IMR-90 (cell line): Measurements from ENCODE around the gene GALNT9. TPM values are rescaled to one million over a fixed set of nuclear protein-coding genes. Genes with fewer than 3 reads are reported as not detected.
A peak's percentile ranks its signal among the peaks of the same experiment; 100 is the strongest.

Experiments used
- ATAC-seq: fragments of 200-7000 bp; cut with Tn5 transposase; 2 replicates; pipeline ENCODE4 v1.9.1; 2020; ENCODE audit warnings: low read depth, mild to moderate bottlenecking, moderate library complexity
- BruUV-seq: library from RNA; stranded (reverse); fragments of 400-500 nt; replicated peaks from 2 replicates; lab custom pipeline; 2021; lab: Mats Ljungman, UMichigan
- CTCF ChIA-PET: fragments of 300-600 bp; formaldehyde crosslinking; extraction: SDS; loops from one replicate; lab custom pipeline; 2021; ENCODE audit warnings: antibody characterized with exemption; lab: Yijun Ruan, JAX
- POLR2A ChIA-PET: fragments of 300-600 bp; sonication (Branson Sonifier 250); formaldehyde crosslinking; loops from one replicate; lab custom pipeline; 2022; ENCODE audit warnings: antibody characterized with exemption; ENCODE audit not compliant: unreplicated experiment; lab: Charles Lee
- DNase-seq: peaks from one replicate; pipeline ENCODE4 v3.0.0; 2013
- H2AFZ ChIP-seq: replicated peaks from 2 replicates; pipeline ENCODE3; 2013; ENCODE audit warnings: low read length, mild to moderate bottlenecking; ENCODE audit not compliant: poor library complexity
- H2AK5ac ChIP-seq: 2 replicates; pipeline ENCODE4 v1.6.1; 2013; ENCODE audit warnings: low read depth, low read length, inconsistent platforms
- H2AK9ac ChIP-seq: replicated peaks from 2 replicates; pipeline ENCODE3; 2013; ENCODE audit warnings: mild to moderate bottlenecking, low read depth, low read length, moderate library complexity; ENCODE audit not compliant: poor library complexity
- H2BK120ac ChIP-seq: 2 replicates; pipeline ENCODE4 v1.6.1; 2013; ENCODE audit warnings: low read depth, low read length, inconsistent platforms
- H2BK15ac ChIP-seq: 3 replicates; pipeline ENCODE4 v1.6.1; 2013; ENCODE audit warnings: low read depth, low read length, inconsistent platforms
- H2BK20ac ChIP-seq: 2 replicates; pipeline ENCODE4 v1.6.1; 2013; ENCODE audit warnings: low read depth, mild to moderate bottlenecking, inconsistent platforms, low read length, moderate library complexity
- H2BK5ac ChIP-seq: 2 replicates; pipeline ENCODE4 v1.6.1; 2013; ENCODE audit warnings: mild to moderate bottlenecking, low read depth, low read length, inconsistent platforms; ENCODE audit not compliant: poor library complexity, severe bottlenecking
- H3K14ac ChIP-seq: replicated peaks from 2 replicates; pipeline ENCODE4 v1.6.1; 2013; ENCODE audit warnings: low read depth, low read length, inconsistent platforms
- H3K18ac ChIP-seq: 2 replicates; pipeline ENCODE4 v1.6.1; 2013; ENCODE audit warnings: low read depth, low read length, control low read depth
- H3K23ac ChIP-seq: 2 replicates; pipeline ENCODE4 v1.6.1; 2013; ENCODE audit warnings: low read depth, low read length, inconsistent platforms
- H3K27ac ChIP-seq: 2 replicates; pipeline ENCODE4 v1.5.1; 2013; ENCODE audit warnings: mild to moderate bottlenecking, control low read depth, low read length; ENCODE audit not compliant: insufficient read depth
- H3K27me3 ChIP-seq: 2 replicates; pipeline ENCODE4 v1.6.1; 2013; ENCODE audit warnings: low read length; ENCODE audit not compliant: control insufficient read depth, insufficient read depth
- H3K36me3 ChIP-seq: 2 replicates; pipeline ENCODE4 v1.6.1; 2013; ENCODE audit warnings: low read length, mixed read lengths; ENCODE audit not compliant: control insufficient read depth, insufficient read depth
- H3K4ac ChIP-seq: 2 replicates; pipeline ENCODE4 v1.6.1; 2013; ENCODE audit warnings: low read depth, low read length, inconsistent platforms
- H3K4me1 ChIP-seq: 2 replicates; pipeline ENCODE4 v1.6.1; 2013; ENCODE audit warnings: low read length, mixed read lengths; ENCODE audit not compliant: control insufficient read depth, insufficient read depth
- H3K4me2 ChIP-seq: 2 replicates; pipeline ENCODE4 v1.6.1; 2013; ENCODE audit warnings: low read depth, mild to moderate bottlenecking, control low read depth, low read length, moderate library complexity
- H3K4me3 ChIP-seq: 2 replicates; pipeline ENCODE4 v1.5.1; 2013; ENCODE audit warnings: low read depth, mild to moderate bottlenecking, control low read depth, low read length, moderate library complexity; ENCODE audit not compliant: insufficient read depth
- H3K56ac ChIP-seq: 2 replicates; pipeline ENCODE4 v1.6.1; 2013; ENCODE audit warnings: low read length, inconsistent platforms; ENCODE audit not compliant: insufficient read depth; ENCODE audit errors: extremely low read depth
- H3K79me1 ChIP-seq, 2 experiments: 2 replicates each; pipeline ENCODE4 v1.6.1; 2013; ENCODE audit warnings: low read length in 2 of 2, inconsistent platforms in 1 of 2, low read depth in 1 of 2
- H3K9ac ChIP-seq: 2 replicates; pipeline ENCODE4 v1.6.1; 2013; ENCODE audit warnings: low read depth, low read length, control low read depth
- H3K9me1 ChIP-seq: 2 replicates; pipeline ENCODE4 v1.6.1; 2013; ENCODE audit warnings: low read length, inconsistent platforms; ENCODE audit not compliant: insufficient read depth
- H3K9me3 ChIP-seq: 2 replicates; pipeline ENCODE4 v1.6.1; 2013; ENCODE audit warnings: low read length; ENCODE audit not compliant: control insufficient read depth, insufficient read depth
- H4K20me1 ChIP-seq: 2 replicates; pipeline ENCODE4 v1.6.1; 2013; ENCODE audit warnings: low read length, inconsistent platforms; ENCODE audit not compliant: insufficient read depth
- H4K5ac ChIP-seq: 2 replicates; pipeline ENCODE4 v1.6.1; 2013; ENCODE audit warnings: mild to moderate bottlenecking, low read depth, low read length, control low read depth
- H4K8ac ChIP-seq, 2 experiments: 2 replicates each; pipeline ENCODE4 v1.6.1; 2013; ENCODE audit warnings: low read depth in 2 of 2, low read length in 2 of 2, control low read depth in 1 of 2, inconsistent platforms in 1 of 2
- H4K91ac ChIP-seq: 2 replicates; pipeline ENCODE4 v1.6.1; 2013; ENCODE audit warnings: low read depth, low read length, inconsistent platforms; ENCODE audit not compliant: insufficient read depth
- CEBPB ChIP-seq: IDR thresholded peaks from 2 replicates; pipeline ENCODE4 v1.6.1; 2012; ENCODE audit warnings: low read depth, low read length, improper control_type of control experiment
- CTCF ChIP-seq: conservative IDR thresholded peaks from 2 replicates; pipeline ENCODE4 v1.5.1; 2012; ENCODE audit warnings: mild to moderate bottlenecking, low read depth, low read length, improper control_type of control experiment
- FOS ChIP-seq: fragments of 150-350 bp; IDR thresholded peaks from 2 replicates; pipeline ENCODE4 v1.6.1; 2016; ENCODE audit warnings: low read depth, low read length
- NFE2L2 ChIP-seq: fragments of 150-350 bp; IDR thresholded peaks from 2 replicates; pipeline ENCODE4 v1.6.1; 2016; ENCODE audit warnings: low read depth, mild to moderate bottlenecking, low read length
- POLR2A ChIP-seq: IDR thresholded peaks from 2 replicates; pipeline ENCODE4 v1.6.1; 2012; ENCODE audit warnings: mild to moderate bottlenecking, low read depth, low read length
- RAD21 ChIP-seq: IDR thresholded peaks from 2 replicates; pipeline ENCODE4 v1.6.1; 2012; ENCODE audit warnings: low read length, improper control_type of control experiment
- RCOR1 ChIP-seq: IDR thresholded peaks from 2 replicates; pipeline ENCODE4 v1.6.1; 2012; ENCODE audit warnings: mild to moderate bottlenecking, low read length, improper control_type of control experiment; ENCODE audit not compliant: insufficient replicate concordance
- RFX5 ChIP-seq: IDR thresholded peaks from 2 replicates; pipeline ENCODE4 v1.8.0; 2012; ENCODE audit warnings: low read depth, mild to moderate bottlenecking, low read length, moderate library complexity
- SMC3 ChIP-seq: fragments of 150-350 bp; IDR thresholded peaks from 2 replicates; pipeline ENCODE4 v1.6.1; 2016; ENCODE audit warnings: low read depth, mild to moderate bottlenecking, antibody characterized with exemption, low read length, moderate library complexity
- WGBS, 2 experiments: methylation state at CpG; one replicate each; pipeline versions ENCODE4 v1.1.5 to v1.1.7; 2013; ENCODE audit warnings: missing lambda C conversion rate in 2 of 2; ENCODE audit not compliant: insufficient read length in 1 of 2; ENCODE audit errors: extremely low coverage in 2 of 2; 5-methylcytosine and 5-hydroxymethylcytosine counted together
- dilution Hi-C: fragments of 300-500 bp; cut with HindIII; formaldehyde crosslinking; loops from one replicate; pipeline ENCODE4 v1.14.3; 2018; ENCODE audit warnings: low sequenced_read_pairs; ENCODE audit not compliant: unreplicated experiment
- in situ Hi-C: fragments of 300-500 bp; cut with MboI; formaldehyde crosslinking; loops from 3 replicates; pipeline ENCODE4 v1.14.3; 2019; ENCODE audit warnings: low sequenced_read_pairs, inconsistent platforms, mixed read lengths
- intact Hi-C: fragments of 100-400 bp; cut with micrococcal nuclease; formaldehyde crosslinking; loops from 2 replicates; pipeline ENCODE4 v1.10.0; 2022
- polyA plus RNA-seq, 3 experiments: library from polyadenylated mRNA; depleted of rRNA; stranded (reverse); fragments of >200 nt; gene quantifications; 2 replicates each; pipeline ENCODE4 v1.2.3, GENCODE V29; 2012; ENCODE audit warnings: low replicate concordance in 1 of 3
- total RNA-seq: library from RNA; depleted of rRNA; stranded (reverse); fragments of >200 nt; gene quantifications from 2 replicates; pipeline ENCODE4 v1.2.3, GENCODE V29; 2012

GALNT9 gene
- total and polyA plus RNA-seq, 2 of the 4 experiments (the other 2 are of a cell fraction) = under 0.01 to 0.12 TPM

GRCh38 chr12:132222096-132222807, 107.1 kb downstream of the GALNT9 start:
- H3K9me3 ChIP-seq = peaks cover 3% of the 10 kb centered on the region
- no peaks in the 10 kb centered on the region; the same call in 1 of the 2 replicates for H3K4me1 ChIP-seq
- H4K8ac ChIP-seq = no peak overlapping the region
- CTCF ChIA-PET = no interaction called here
- H4K20me1 ChIP-seq = no peaks in the 10 kb centered on the region
- H2BK15ac ChIP-seq = no peak overlapping the region
- H2BK120ac ChIP-seq = no peak overlapping the region
- TF ChIP-seq SMC3 (no peak), RCOR1 (no peak), CEBPB (no peak), CTCF (no peak), NFE2L2 (no peak), RFX5 (no peak), RAD21 (no peak), FOS (no peak), POLR2A (no peak)
- BruUV-seq = no TSS peak
- no peaks in the 10 kb centered on the region for H3K36me3 ChIP-seq
- ATAC-seq (peak; percentile 51), DNase-seq (peak; percentile 2)
- no peak overlapping the region for H3K18ac ChIP-seq
- in situ Hi-C loops (no loop called here), dilution Hi-C loops (no loop called here), intact Hi-C loops (no loop called here)
- H4K91ac ChIP-seq = no peak overlapping the region
- no peaks in the 10 kb centered on the region for H3K79me1 ChIP-seq
- peaks cover 3% of the 10 kb centered on the region; the same call in 1 of the 2 replicates for H3K27me3 ChIP-seq
- no peak overlapping the region for H4K5ac ChIP-seq
- POLR2A ChIA-PET = no interaction called here
- H3K9me1 ChIP-seq = no peaks in the 10 kb centered on the region
- no peak overlapping the region for H3K56ac ChIP-seq
- H3K14ac ChIP-seq = no peak overlapping the region
- H2BK20ac ChIP-seq = no peak overlapping the region
- H3K4me2 ChIP-seq = no peak overlapping the region
- H3K9ac ChIP-seq = no peak overlapping the region
- peak overlapping the region; percentile 65 for H2AFZ ChIP-seq
- WGBS, 2 experiments = 18% methylated on average over 10 of the region's 24 CpGs; no CpG with 5 or more reads in 1 of the 2 experiments
- no peak overlapping the region for H3K27ac ChIP-seq
- no peak overlapping the region for H2AK9ac ChIP-seq
- no peak overlapping the region for H3K4ac ChIP-seq
- H3K4me3 ChIP-seq = no peak overlapping the region
- no peak overlapping the region for H2AK5ac ChIP-seq
- no peak overlapping the region for H3K23ac ChIP-seq
- H2BK5ac ChIP-seq = no peak overlapping the region
